ENCODE results near the gene ZNF750.

Gene ZNF750

GRCh38 chr17:82798752-82799151, 41.1 kb downstream of the ZNF750 start:
- TF ChIP-seq CTCF (IDR thresholded peaks at IDR 0.05; ENCODE audit: low read length) (no peak), EZH2 (IDR thresholded peaks at IDR 0.05; ENCODE audit: borderline replicate concordance, low read length) (no peak)
- Histone ChIP-seq H3K9me3 (ENCODE audit: low read length) (no peaks in the 10 kb centered on the region), H3K27ac (ENCODE audit: low read depth, low read length, poor library complexity, severe bottlenecking) (no peak overlapping the region), H3K79me2 (ENCODE audit: insufficient read depth, low read length) (no peaks in the 10 kb centered on the region), H3K9ac (ENCODE audit: low read length) (no peak overlapping the region), H3K4me3 (ENCODE audit: low read depth, low read length, poor library complexity, severe bottlenecking) (no peak overlapping the region), H3K36me3 (ENCODE audit: insufficient read depth, low read length) (peaks cover 28% of the 10 kb centered on the region), H4K20me1 (ENCODE audit: insufficient read depth, low read length) (no peaks in the 10 kb centered on the region), H3K4me1 (ENCODE audit: insufficient read depth, low read length, severe bottlenecking) (no peaks in the 10 kb centered on the region), H3K9me2 (ENCODE audit: low read depth, low read length) (no peaks in the 10 kb centered on the region), H3F3A (ENCODE audit: insufficient read depth, low read length) (no peaks in the 10 kb centered on the region), H3K4me2 (ENCODE audit: low read length) (no peak overlapping the region), H2AFZ (ENCODE audit: low read length) (no peak overlapping the region), H3K27me3 (ENCODE audit: insufficient read depth, low read length) (no peaks in the 10 kb centered on the region)

DNA sequence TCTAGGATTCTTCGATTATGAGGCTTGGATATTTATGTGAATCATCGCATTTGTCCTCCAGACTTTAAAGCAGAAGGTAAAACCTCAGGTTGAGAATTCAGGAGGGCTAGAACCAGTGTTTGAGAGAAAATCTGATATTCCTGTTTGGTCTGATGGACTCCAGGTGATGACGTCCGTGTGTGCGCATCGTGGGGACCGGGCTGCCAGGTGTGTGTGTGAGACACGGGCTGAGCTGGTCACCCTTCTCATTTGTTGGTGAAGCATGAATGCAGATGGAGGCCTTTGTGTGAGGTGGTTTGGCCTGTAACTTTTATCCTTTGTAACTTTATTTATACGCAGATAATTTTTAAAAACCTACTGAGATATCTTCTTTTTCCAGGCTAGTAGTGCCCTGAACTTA, 42.8 kb downstream of the ZNF750 start:
- H3K4me2 ChIP-seq (ENCODE audit: low read length) = no peak overlapping the region
- H3K27me3 ChIP-seq (ENCODE audit: insufficient read depth, low read length) = no peaks in the 10 kb centered on the region
- no peak overlapping the region for H3K4me3 ChIP-seq (ENCODE audit: low read depth, low read length, poor library complexity, severe bottlenecking)
- no peak overlapping the region for H3K9ac ChIP-seq (ENCODE audit: low read length)
- H3K27ac ChIP-seq (ENCODE audit: low read depth, low read length, poor library complexity, severe bottlenecking) = no peak overlapping the region
- no peaks in the 10 kb centered on the region for H3K79me2 ChIP-seq (ENCODE audit: insufficient read depth, low read length)
- TF ChIP-seq EZH2 (IDR thresholded peaks at IDR 0.05; ENCODE audit: borderline replicate concordance, low read length) (no peak), CTCF (IDR thresholded peaks at IDR 0.05; ENCODE audit: low read length) (no peak)
- H3F3A ChIP-seq (ENCODE audit: insufficient read depth, low read length) = no peaks in the 10 kb centered on the region
- H3K9me3 ChIP-seq (ENCODE audit: low read length) = no peaks in the 10 kb centered on the region
- no peak overlapping the region for H2AFZ ChIP-seq (ENCODE audit: low read length)
- no peaks in the 10 kb centered on the region for H3K9me2 ChIP-seq (ENCODE audit: low read depth, low read length)
- H3K36me3 ChIP-seq (ENCODE audit: insufficient read depth, low read length) = peaks cover 28% of the 10 kb centered on the region
- no peaks in the 10 kb centered on the region for H4K20me1 ChIP-seq (ENCODE audit: insufficient read depth, low read length)
- no peaks in the 10 kb centered on the region for H3K4me1 ChIP-seq (ENCODE audit: insufficient read depth, low read length, severe bottlenecking)

GRCh38 chr17:82795615-82796014, 44.2 kb downstream of the ZNF750 start:
- no peak overlapping the region for H3K9ac ChIP-seq (ENCODE audit: low read length)

More at GRCh38 chr17:82795615-82796014, 44.2 kb downstream of the ZNF750 start:
- Histone ChIP-seq H3K27me3 (ENCODE audit: insufficient read depth, low read length) (no peaks in the 10 kb centered on the region), H2AFZ (ENCODE audit: low read length) (no peak overlapping the region), H3F3A (ENCODE audit: insufficient read depth, low read length) (no peaks in the 10 kb centered on the region), H4K20me1 (ENCODE audit: insufficient read depth, low read length) (no peaks in the 10 kb centered on the region), H3K27ac (ENCODE audit: low read depth, low read length, poor library complexity, severe bottlenecking) (no peak overlapping the region), H3K79me2 (ENCODE audit: insufficient read depth, low read length) (no peaks in the 10 kb centered on the region), H3K9me3 (ENCODE audit: low read length) (no peaks in the 10 kb centered on the region), H3K4me3 (ENCODE audit: low read depth, low read length, poor library complexity, severe bottlenecking) (no peak overlapping the region), H3K4me1 (ENCODE audit: insufficient read depth, low read length, severe bottlenecking) (no peaks in the 10 kb centered on the region), H3K36me3 (ENCODE audit: insufficient read depth, low read length) (peaks cover 25% of the 10 kb centered on the region), H3K4me2 (ENCODE audit: low read length) (no peak overlapping the region), H3K9me2 (ENCODE audit: low read depth, low read length) (no peaks in the 10 kb centered on the region)
- TF ChIP-seq CTCF (IDR thresholded peaks at IDR 0.05; ENCODE audit: low read length) (no peak), EZH2 (IDR thresholded peaks at IDR 0.05; ENCODE audit: borderline replicate concordance, low read length) (no peak)

All from OCI-LY1 (cell line).